GM19099 (cell line): Measurements from ENCODE around the gene ATP6V0C.

ENCODE experiments used
- POLR2A ChIP-seq: IDR thresholded peaks from 3 replicates; pipeline ENCODE4 v1.6.1; 2011; ENCODE audit warnings: low read depth; ENCODE audit not compliant: insufficient read length; ENCODE audit errors: extremely low read depth

Gene ATP6V0C

DNA sequence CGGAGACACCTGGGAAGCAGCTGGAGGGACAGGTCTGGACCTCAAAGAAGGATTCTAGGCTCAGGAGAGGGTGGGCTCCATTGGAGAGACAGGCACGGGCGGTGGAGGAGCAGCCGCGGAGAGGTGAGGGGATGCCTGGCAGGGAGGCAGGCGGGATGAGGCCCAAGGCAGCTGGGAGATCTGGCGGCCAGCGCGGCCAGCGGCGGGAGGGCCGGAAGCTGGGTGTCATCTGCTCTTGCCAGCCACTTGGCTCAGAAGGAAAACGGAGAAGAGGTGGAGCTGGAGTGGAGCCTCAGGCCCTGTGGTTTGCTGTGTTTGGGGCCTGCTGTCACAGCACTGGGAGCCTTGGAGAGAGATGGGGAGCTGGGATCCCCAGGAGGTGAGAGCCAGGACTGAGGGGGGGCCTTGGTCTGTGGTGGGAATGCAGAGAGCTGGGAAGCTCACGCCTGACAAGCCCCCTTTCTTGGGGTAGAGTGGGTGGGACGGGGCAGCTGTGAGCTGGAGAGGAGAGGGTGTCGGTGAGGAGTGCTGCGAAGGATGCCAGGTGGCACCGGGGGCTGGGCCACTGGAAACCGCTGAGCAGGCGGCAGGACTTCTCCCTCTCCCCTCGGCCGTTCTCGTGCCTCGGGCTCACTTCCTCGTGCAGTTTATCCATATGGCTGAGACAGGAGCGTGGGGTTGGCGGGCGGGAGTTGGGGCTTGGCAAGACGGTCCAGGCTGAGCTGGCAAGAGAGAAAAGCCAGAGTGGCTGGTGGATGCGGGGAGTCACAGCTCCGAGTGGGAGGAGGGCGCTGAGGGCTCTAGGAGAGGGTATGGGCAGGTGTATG is 30.8 kb upstream of the ATP6V0C start:
- no peak for TF ChIP-seq POLR2A

DNA sequence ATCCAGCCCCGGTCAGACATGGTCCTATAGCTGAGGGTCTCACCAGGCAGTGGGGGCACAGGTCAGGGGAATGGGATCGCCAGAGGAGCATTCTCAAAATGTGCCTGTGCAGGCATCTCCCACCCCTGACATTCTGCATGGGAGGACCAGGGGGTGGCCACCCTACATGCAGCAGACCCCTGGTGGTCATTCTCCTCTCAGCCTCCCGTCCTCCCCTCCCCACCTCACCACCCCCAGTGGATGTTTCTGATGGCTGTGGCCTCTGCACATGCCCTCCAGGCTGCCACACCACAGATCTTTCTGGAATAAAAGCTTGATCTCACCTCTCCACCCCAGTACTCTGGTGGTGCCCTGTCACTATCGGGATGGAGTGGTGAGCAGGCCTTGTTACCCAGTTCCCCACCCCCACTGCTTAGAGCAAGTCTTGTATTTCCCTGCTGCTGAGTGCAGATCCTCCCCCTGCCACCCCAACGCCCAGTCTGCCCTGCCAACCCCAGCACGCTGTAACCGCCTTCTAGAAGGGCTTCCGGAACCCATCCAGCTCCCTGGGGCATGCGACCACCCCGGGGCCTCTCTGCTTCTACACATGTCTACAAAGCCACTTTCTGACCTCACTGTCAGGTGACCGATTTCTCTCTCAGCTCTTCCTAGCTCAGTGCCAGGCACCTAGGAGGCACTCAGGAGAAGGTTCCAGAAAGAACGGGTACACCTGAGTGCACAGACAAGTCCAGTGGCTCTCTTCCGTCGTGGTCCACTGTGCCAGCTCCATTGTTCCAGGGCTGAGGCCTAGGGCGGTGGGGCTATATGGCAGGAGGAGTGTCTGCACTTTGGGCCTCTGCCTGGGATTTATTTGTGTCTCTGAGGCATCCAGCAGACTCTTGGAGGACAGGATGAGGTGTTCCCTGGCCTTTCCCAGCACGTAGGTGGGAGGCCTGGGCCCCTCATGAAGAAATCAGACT is 29.5 kb upstream of the ATP6V0C start:
- no peak for TF ChIP-seq POLR2A

DNA sequence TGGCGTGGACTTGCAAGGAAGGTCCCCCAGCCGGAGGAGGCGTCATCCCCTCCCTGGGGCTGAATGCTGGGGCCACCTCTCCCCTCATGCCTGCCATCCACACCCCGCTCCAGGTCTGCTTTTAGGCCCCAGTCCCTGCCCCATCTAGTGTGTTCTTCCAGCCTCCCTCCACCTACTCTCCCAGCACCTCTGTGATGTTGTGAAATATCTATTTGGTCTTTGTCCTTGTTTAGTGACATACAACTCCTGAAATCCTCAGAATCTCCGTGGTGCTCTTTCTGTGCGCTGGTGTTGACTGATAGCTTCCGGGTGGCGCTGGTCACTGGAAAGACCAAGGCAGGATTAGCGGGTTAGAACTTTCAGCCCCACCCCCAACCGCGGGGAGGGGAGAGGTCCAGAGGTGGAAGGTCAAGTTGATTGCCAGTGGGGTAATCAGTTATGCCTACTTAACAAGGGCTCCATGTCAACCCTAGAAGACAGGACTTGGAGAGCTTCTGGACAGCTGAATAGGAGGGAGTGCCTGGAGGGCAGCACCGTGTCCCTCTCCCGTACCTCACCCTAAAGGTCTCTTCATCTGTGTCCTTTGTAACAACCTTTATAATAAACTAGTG is 28.7 kb upstream of the ATP6V0C start:
- no peak for TF ChIP-seq POLR2A

DNA sequence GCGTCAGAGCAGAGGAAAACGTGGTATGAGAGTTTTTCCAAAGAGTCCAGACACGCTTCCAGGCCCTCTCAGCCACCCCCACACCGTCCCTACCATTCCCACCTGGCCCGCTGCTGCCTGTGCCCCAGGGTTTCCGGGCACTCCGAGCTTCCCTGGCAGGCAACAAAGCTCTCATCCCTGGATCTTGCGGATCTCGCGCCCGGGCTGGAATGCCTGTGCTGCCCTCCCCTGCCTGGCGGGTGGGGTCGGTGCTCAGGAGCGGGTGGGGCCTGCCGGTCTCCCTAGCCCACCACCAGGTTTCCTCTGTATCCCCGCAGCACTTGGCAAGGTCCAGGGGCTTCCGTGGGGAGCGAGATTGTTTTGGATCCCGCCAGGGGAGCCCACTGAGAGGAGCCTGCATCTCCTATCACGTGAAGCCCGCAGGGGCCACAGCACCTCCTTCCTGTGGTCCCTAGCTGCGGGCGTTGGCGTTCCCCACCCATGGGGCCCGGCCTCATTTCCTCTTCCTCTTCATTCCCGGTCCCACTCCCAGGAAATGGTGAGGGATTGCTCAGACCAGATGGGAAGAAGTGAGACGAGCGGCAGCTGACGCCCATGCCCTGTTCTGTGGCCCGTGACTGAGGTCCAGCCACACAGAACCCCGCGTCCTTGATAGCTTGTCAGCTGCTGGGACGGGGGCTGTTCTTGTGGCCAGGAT is 27.8 kb upstream of the ATP6V0C start:
- TF ChIP-seq POLR2A = no peak

DNA sequence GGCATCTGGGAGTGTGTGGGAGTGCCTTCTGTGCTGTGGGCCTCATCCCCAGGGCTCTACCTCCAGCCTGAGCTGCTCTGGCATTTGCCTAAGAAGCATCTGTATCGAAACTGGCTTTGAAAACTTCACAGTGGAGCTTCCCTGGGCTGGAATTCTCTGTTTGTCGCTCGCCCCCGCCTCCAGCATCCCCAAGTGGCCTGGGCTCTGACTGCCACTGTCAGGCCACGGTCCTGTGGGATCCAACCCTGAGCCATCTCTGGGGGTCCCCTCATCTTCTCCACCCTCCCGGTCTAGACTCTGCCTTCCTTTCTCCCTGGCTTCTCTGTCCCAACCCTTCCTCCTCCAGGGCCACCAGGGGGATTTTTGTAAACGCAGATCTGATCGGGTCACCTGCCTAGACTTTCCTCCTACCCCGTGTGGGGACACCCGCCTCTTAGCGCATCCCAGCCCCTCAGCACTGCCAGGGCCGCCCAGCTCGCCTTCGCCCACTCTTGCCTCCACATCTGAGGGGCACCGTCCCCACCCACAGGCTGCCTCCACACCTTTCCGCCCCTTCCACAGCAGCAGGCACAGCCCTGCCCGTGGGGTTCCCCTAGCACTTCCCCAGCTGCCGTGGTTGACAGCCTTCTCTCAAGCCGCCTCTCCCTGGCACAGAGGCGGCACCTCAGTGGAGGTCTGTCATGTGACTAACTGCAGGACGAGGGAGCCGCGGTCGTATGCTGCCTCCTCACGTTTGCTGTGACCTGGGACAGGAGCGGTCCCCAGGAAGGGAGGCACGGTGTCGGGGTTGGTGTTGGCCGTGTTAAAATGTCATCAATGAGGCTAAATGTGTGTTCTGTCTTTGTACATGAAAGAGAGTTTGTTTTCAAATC is 26.9 kb upstream of the ATP6V0C start:
- TF ChIP-seq POLR2A = peak; percentile 30

DNA sequence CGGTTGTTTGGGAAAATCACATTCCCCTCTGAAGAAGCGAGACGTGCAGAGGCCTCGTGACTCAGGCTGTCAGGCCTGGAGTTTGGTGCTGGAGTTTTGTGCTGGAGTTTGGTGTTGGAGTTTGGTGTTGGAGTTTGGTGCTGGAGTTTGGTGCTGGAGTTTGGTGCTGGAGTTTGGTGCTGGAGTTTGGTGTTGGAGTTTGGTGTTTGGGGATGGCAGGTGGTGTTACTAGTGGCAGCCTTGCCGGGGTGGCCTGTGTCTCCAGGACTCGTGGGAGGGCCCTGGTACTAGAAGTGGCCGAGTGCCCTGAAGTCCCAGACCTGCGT is 26.3 kb upstream of the ATP6V0C start:
- TF ChIP-seq POLR2A = no peak

DNA sequence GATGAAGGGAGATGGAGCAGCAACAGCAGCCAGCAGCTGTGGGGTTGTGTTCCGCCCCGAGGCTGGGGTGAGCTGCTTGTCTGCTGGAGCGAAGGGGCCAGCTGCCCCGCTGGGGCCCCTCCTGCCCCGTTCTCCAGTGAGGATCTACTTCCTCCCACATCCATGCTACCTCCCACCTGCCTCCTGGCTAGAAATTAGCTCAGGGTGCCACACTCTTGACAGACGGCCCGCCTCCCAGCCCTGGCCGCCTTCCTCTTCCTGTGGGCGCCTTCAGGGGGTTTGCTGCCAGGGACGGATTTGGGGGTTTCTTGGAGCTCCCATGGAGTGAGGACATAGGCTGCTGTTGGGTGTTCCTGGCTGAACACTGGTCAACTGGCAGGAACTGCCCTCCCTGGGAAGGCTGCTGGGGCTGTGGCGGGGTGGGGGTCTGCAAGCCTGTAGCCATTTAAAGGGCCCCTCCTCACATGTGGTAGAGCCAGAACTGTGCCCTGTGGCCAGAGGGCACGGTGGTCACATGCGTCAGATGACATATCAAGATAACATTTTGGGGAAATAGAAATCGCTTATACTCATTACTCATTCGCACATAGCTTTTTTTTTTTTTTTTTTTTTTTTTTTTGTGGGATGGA is 25.7 kb upstream of the ATP6V0C start:
- no peak for TF ChIP-seq POLR2A

DNA sequence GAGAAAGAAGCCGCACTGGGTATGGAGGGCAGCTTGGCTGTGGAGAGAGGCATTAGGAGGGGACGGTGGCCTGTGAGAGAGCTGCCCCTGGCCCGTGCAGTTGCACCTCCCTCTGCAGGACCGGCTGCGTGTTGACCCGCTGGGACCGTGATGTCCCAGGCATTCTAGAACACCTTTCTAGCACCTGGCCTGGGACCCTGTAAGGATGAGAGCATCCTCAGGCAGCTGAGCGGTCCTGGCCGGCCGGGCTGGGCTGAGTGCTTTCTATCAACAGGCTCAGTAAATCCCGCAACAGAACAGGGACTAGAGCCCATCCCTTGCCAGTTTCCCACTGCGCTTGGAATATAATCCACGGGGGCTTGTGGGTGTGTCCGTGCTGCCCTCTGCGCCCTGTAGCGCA is 24.2 kb upstream of the ATP6V0C start:
- TF ChIP-seq POLR2A = no peak

DNA sequence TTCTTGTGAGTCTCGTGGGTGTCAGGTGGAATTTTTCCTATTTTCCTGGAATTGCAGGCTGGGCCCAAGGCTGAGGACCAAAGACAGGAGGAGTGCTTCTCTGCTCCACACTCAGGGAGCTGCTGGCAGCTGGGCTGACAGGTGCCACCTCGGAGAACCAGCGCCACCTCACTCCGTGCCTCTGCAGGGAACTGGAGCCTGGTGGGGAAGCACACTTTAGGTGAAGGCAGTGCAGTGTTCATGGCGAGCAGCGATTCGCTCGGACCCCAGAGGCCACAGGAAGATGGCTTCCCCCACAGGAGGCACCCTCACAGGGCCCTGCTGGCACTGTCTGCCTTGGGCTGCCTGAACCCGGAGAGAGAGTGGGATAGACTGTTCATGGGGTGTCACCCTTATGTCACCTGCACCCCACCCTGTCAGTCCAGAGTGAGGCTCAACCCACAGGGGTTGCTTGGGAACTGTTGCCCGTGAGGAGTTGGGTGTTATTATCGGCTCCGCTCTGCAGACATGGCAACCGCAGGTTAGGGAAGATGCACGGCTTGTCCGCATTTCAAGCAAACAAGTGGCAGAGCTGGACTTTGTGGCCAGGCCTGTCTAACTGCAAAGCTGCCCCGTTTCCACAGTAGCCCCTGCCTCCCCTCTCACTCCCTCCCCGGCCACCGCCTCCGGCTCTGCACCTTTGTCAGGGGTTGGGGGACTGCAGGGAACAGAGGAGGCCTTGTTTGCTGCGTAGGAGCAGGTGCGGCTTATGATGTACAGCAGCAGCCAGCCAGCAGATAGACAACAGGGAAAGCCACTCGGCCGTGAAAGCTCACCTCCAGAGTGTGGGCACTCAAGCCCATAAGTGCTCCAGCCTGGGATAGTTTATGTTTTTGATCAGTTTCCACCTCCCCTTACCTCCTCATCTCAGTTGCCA is 23.3 kb upstream of the ATP6V0C start:
- no peak for TF ChIP-seq POLR2A

DNA sequence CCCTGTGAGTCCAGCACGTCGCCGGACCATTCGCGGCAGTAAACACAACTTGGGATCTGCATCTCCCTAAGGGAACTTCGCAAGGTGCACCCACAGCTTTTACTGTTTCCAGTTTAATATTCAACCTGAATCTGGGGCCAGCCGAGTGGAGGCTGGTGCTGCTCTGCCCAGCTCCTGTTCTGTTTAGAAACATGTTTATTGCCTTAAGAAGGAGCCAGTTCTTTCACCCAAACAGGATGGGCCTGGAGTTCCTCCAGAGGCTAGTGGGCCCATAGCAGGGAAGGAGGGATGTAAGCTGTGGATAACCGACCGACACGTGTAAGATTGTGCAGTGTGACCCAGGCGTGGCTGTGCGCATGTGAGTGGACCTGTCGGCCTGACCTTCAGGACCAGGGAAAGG is 21.5 kb upstream of the ATP6V0C start:
- TF ChIP-seq POLR2A = no peak

DNA sequence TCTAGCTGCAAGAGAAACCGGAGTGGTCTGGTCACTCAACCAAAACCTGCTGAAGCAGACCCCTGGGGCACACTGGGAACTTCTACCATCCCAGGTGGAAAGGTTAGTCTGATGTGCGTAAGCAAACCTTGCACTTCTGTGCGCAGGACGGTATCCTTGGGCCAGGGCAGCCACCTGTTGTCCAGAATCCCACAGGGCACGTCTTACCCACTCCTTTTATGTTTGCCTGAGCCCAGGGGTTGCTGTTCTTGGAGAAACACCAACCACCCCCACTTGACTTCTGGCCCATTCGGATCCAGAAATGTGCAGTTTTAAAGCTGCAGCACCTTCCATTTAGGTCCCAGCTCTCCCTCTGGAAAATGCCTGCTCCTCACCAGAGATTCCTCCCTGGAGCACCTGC is 20.1 kb upstream of the ATP6V0C start:
- TF ChIP-seq POLR2A = no peak

DNA sequence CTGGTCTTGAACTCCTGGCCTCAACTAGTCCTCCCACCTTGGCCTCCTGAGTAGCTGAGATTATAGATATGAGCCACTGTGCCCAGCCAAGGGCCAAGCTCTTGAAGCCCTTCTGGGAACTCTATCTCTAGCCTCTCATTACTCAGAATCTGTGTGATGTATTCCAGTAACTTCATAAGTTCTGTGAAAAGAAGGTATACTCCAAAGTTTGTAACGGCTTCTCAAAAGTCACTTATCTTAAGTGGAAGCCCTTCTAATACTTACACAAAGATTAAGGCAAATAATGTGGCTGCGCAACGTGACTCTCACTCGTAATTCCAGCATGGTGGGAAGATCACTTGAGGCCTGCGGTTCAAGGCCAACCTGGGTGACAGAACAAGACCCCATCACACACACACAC is 19.1 kb upstream of the ATP6V0C start:
- no peak for TF ChIP-seq POLR2A

DNA sequence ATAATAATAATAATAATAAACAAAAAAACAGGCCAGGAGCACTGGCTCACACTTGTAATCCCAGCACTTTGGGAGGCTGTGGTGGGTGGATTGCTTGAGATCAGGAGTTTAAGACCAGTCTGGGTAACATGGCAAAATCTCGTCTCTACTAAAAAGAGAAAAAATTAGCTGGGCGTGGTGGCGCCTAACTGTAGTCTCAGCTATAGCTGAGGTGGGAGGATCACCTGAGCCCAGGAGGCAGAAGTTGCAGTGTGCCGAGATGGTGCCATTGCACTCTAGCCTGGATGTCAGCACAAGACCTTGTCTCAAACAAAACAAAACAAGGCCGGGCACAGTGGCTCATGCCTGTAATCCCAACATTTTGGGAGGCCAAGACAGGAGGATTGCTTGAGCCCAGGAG is 18.7 kb upstream of the ATP6V0C start:
- no peak for TF ChIP-seq POLR2A
